ENCODE data around the gene DPF3. TPM values are rescaled to one million over a fixed set of nuclear protein-coding genes. Genes with fewer than 3 reads are reported as not detected.

DPF3 gene
- polyA plus RNA-seq, 4 donors: 1.0 to 2.4 (median 1.5) TPM

DNA sequence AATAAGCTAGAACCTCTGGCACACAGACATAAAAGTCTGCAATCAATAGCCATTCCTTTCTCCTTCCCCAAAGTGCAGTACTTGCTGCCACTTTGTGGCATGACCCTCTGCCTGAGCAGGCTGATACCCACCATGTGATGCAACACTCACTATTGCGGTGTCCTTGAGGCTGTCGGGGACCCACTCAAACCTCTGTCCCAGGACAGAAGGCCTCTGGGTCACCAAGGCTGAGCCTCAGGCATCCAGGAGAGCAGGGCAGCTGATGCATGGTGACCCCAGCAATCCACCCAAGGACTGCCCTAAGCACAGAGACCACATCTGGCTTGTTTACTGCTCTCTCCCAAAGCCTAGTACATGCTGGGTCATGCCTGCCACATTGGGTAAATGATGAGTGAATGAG lies 114.2 kb downstream of the DPF3 start:
- no peak overlapping the region for H3K4me3 ChIP-seq (ENCODE audit: low read depth in 1 of 3, low read length in 3 of 3)
- 93 to 96% (median 94%) methylated on average over 2 of the region's 2 CpGs for WGBS, 3 donors
- DNase-seq: no peak
- peaks cover 0 to 15% of the 10 kb centered on the region in 2 donors for H3K9me3 ChIP-seq (ENCODE audit: control insufficient read depth in 2 of 2, insufficient read depth in 1 of 2, low read depth in 1 of 2, low read length in 1 of 2)
- no peak overlapping the region for H3K27ac ChIP-seq (ENCODE audit: low read depth in 1 of 3, low read length in 2 of 3)
- H3K36me3 ChIP-seq (ENCODE audit: control insufficient read depth in 3 of 3, insufficient read depth in 2 of 3, low read depth in 1 of 3, low read length in 3 of 3): no peaks in the 10 kb centered on the region
- no peaks in the 10 kb centered on the region for H3K27me3 ChIP-seq (ENCODE audit: control insufficient read depth in 3 of 3, insufficient read depth in 3 of 3, low read length in 3 of 3)
- no peak for FAIRE-seq
- peaks cover 0 to 15% (median 8%) of the 10 kb centered on the region in 3 donors for H3K4me1 ChIP-seq (ENCODE audit: control insufficient read depth in 3 of 3, insufficient read depth in 2 of 3, low read depth in 1 of 3, low read length in 2 of 3)

DNA sequence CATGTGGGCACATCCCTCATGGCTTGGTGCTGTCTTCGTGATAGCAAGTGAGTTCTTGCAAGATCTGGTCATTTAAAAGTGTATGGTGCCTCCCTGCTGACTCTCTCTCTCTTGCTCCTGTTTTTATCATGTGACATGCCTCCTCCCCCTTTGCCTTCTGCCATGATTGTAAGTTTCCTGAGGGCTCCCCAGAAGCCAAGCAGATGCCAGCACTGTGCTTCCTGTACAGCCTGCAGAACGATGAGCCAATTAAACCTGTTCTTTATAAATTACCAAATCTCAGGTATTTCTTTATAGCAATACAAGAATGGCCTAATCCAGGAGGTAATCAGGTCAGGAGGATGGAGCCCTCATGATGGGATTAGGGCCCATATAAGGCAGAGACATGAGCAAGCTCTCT lies 116.3 kb downstream of the DPF3 start:
- 95 to 98% (median 97%) methylated on average over 2 of the region's 2 CpGs for WGBS, 3 donors
- DNase-seq: no peak
- Histone ChIP-seq H3K27me3 (ENCODE audit: control insufficient read depth in 3 of 3, insufficient read depth in 3 of 3, low read length in 3 of 3) (no peaks in the 10 kb centered on the region), H3K9me3 (ENCODE audit: control insufficient read depth in 2 of 2, insufficient read depth in 1 of 2, low read depth in 1 of 2, low read length in 1 of 2) (peaks cover 0 to 15% of the 10 kb centered on the region in 2 donors), H3K4me3 (ENCODE audit: low read depth in 1 of 3, low read length in 3 of 3) (no peak overlapping the region), H3K27ac (ENCODE audit: low read depth in 1 of 3, low read length in 2 of 3) (peak overlapping the region in 1 of 3 donors; percentile 49), H3K4me1 (ENCODE audit: control insufficient read depth in 3 of 3, insufficient read depth in 2 of 3, low read depth in 1 of 3, low read length in 2 of 3) (peaks cover 0 to 15% (median 8%) of the 10 kb centered on the region in 3 donors), H3K36me3 (ENCODE audit: control insufficient read depth in 3 of 3, insufficient read depth in 2 of 3, low read depth in 1 of 3, low read length in 3 of 3) (no peaks in the 10 kb centered on the region)
- no peak for FAIRE-seq

DNA sequence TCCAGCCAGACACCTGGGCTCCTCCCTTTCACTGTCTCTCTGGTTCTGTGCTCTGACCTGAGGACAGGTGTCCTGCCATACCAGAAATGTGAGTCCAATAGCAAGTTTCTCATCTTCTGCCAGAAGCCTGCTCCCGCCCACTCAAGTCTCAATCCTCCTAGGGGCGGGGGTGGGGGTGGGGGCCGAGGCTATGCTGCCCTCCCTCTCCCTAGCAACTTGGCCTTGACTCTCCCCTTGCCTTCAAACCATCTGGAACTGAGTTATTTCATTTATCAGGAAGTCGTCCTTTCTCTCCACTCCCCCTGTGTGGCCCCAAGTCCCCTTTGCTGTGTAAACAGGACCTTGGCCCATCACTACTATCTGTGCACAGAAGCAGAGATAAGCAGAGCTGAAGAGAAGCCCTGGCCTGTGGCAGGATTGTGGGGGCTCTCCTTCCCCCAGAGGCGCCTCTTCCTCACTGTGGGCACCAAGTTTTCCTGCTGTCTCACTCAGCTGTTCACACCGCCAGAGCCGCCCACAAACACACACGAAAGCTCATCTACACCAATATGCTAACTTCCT lies 117.1 kb downstream of the DPF3 start:
- Histone ChIP-seq H3K4me1 (ENCODE audit: control insufficient read depth in 3 of 3, insufficient read depth in 2 of 3, low read depth in 1 of 3, low read length in 2 of 3) (peaks cover 0 to 18% (median 8%) of the 10 kb centered on the region in 3 donors), H3K36me3 (ENCODE audit: control insufficient read depth in 3 of 3, insufficient read depth in 2 of 3, low read depth in 1 of 3, low read length in 3 of 3) (no peaks in the 10 kb centered on the region), H3K27ac (ENCODE audit: low read depth in 1 of 3, low read length in 2 of 3) (peak overlapping the region in 1 of 3 donors; percentile 49), H3K4me3 (ENCODE audit: low read depth in 1 of 3, low read length in 3 of 3) (no peak overlapping the region), H3K9me3 (ENCODE audit: control insufficient read depth in 2 of 2, insufficient read depth in 1 of 2, low read depth in 1 of 2, low read length in 1 of 2) (peaks cover 0 to 15% of the 10 kb centered on the region in 2 donors), H3K27me3 (ENCODE audit: control insufficient read depth in 3 of 3, insufficient read depth in 3 of 3, low read length in 3 of 3) (no peaks in the 10 kb centered on the region)
- DNase-seq: peak; percentile 46 to 92
- FAIRE-seq: no peak
- WGBS, 3 donors: 8 to 36% (median 20%) methylated on average over 8 of the region's 8 CpGs

DNA sequence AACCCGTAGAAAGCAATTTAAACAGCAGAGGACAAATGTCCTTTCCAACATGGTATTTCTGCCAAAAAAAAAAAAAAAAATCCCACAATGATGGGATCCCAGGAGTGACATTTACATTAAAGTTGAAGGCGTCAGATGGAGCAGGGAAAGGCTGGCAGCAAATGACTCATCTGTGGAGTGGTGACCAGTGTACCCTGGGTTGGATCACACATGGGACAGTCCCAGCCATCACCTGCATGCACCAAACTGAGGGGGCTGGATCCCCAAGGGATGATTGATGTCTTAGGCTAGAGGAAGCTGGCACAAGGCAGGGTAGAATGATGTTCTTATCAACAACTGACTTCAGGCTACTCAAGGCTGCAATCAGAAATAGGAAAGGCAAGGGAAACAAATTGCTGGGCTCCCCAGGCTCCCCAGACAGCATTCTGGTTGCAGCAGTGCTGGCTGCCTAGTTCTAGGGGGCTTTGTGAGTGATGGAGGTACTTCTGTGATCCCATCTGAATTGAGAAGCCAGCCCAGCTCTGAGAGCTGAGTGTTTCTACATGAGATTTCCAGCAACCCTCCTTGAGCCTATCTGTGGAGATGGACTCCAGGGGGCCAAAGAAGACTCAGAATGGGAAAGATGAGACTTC lies 117.9 kb downstream of the DPF3 start:
- no peaks in the 10 kb centered on the region for H3K27me3 ChIP-seq (ENCODE audit: control insufficient read depth in 3 of 3, insufficient read depth in 3 of 3, low read length in 3 of 3)
- no peak overlapping the region for H3K4me3 ChIP-seq (ENCODE audit: low read depth in 1 of 3, low read length in 3 of 3)
- peaks cover 0 to 20% (median 8%) of the 10 kb centered on the region in 3 donors for H3K4me1 ChIP-seq (ENCODE audit: control insufficient read depth in 3 of 3, insufficient read depth in 2 of 3, low read depth in 1 of 3, low read length in 2 of 3)
- 48 to 73% (median 59%) methylated on average over 2 of the region's 2 CpGs for WGBS, 3 donors
- peaks cover 0 to 15% of the 10 kb centered on the region in 2 donors for H3K9me3 ChIP-seq (ENCODE audit: control insufficient read depth in 2 of 2, insufficient read depth in 1 of 2, low read depth in 1 of 2, low read length in 1 of 2)
- FAIRE-seq (no peak), DNase-seq (peak in 1 of 2 donors; percentile 17)
- H3K27ac ChIP-seq (ENCODE audit: low read depth in 1 of 3, low read length in 2 of 3): peak overlapping the region in 1 of 3 donors; percentile 47
- H3K36me3 ChIP-seq (ENCODE audit: control insufficient read depth in 3 of 3, insufficient read depth in 2 of 3, low read depth in 1 of 3, low read length in 3 of 3): no peaks in the 10 kb centered on the region

DNA sequence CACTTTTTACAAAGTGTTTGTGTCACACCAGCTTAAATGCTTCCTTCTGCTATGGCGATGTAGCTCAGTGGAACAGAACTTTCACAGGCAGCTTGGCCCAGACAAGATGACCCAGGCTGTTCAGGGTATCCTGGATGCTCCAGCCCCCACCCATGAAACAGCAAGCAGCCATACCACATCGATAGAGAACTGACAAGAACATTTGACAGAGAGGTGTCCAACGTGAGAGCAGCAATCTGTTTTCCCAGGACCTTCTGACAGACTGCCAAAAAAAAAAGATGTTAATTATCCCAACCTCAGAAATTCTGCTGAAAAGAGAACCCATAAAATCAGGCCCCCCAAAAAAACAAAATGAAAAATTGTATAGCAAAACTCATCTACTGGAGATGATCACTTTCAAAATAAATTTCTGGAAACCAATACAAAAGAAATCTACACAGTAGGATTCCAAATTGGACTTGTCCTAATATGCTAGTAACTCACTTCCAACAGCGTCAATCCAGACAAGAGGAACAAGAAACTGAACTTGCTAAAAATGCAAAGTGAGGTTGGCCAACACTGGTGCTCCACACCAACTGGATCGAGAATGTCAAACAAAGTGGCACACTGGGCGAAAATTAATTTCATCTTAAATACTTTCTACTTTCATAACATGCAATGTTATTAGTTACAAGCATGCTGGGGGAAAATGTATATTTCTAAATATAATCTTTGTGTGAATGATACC lies 118.8 kb downstream of the DPF3 start:
- Histone ChIP-seq H3K27me3 (ENCODE audit: control insufficient read depth in 3 of 3, insufficient read depth in 3 of 3, low read length in 3 of 3) (no peaks in the 10 kb centered on the region), H3K4me1 (ENCODE audit: control insufficient read depth in 3 of 3, insufficient read depth in 2 of 3, low read depth in 1 of 3, low read length in 2 of 3) (peaks cover 0 to 20% (median 8%) of the 10 kb centered on the region in 3 donors), H3K27ac (ENCODE audit: low read depth in 1 of 3, low read length in 2 of 3) (no peak overlapping the region), H3K9me3 (ENCODE audit: control insufficient read depth in 2 of 2, insufficient read depth in 1 of 2, low read depth in 1 of 2, low read length in 1 of 2) (peaks cover 0 to 15% of the 10 kb centered on the region in 2 donors), H3K4me3 (ENCODE audit: low read depth in 1 of 3, low read length in 3 of 3) (no peak overlapping the region), H3K36me3 (ENCODE audit: control insufficient read depth in 3 of 3, insufficient read depth in 2 of 3, low read depth in 1 of 3, low read length in 3 of 3) (no peaks in the 10 kb centered on the region)
- FAIRE-seq: no peak
- 75 to 83% (median 82%) methylated on average over 6 of the region's 6 CpGs for WGBS, 3 donors
- DNase-seq: no peak

DNA sequence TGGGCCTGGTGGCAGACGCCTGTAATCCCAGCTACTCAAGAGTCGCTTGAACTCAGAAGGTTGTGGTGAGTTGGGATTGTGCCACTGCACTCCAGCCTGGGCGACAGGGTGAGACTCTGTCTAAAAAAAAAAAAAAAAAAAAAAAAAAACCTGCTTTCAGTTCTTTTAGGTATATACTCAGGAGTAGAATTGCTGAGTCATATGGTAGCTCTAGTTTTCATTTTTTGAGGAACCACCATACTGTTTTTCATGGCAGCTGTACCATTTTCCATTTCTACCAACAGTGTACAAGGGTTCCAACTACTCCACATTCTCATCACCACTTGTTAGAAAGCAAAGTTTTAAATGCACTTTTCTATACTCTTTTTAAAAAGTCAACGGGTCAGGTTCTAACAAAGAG lies 119.8 kb downstream of the DPF3 start:
- DNase-seq (no peak), FAIRE-seq (no peak)
- Histone ChIP-seq H3K9me3 (ENCODE audit: control insufficient read depth in 2 of 2, insufficient read depth in 1 of 2, low read depth in 1 of 2, low read length in 1 of 2) (peaks cover 0 to 15% of the 10 kb centered on the region in 2 donors), H3K36me3 (ENCODE audit: control insufficient read depth in 3 of 3, insufficient read depth in 2 of 3, low read depth in 1 of 3, low read length in 3 of 3) (no peaks in the 10 kb centered on the region), H3K27ac (ENCODE audit: low read depth in 1 of 3, low read length in 2 of 3) (no peak overlapping the region), H3K27me3 (ENCODE audit: control insufficient read depth in 3 of 3, insufficient read depth in 3 of 3, low read length in 3 of 3) (no peaks in the 10 kb centered on the region), H3K4me3 (ENCODE audit: low read depth in 1 of 3, low read length in 3 of 3) (no peak overlapping the region), H3K4me1 (ENCODE audit: control insufficient read depth in 3 of 3, insufficient read depth in 2 of 3, low read depth in 1 of 3, low read length in 2 of 3) (peaks cover 0 to 20% (median 8%) of the 10 kb centered on the region in 3 donors)
- 88 to 94% (median 92%) methylated on average over 4 of the region's 4 CpGs for WGBS, 3 donors

DNA sequence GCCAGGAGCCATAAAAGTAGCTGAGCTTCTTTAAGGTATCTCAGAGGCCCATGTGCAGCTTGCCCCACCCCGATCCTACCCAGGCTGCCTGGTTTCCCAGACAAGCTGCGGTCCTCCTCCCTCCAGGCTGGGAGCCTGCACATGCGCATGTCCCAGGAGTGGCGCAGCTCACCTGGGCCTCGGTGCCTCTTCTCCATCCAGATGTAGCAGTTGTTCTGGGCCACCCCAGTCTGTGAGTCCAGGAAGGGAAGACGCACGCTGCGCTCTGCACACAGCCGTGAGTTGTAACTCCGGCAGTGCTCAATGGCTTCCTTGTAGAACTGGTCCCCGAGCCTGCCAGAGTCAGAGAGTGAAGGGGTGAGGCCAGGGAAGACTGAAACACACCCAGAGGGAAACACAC lies 122.3 kb downstream of the DPF3 start:
- Histone ChIP-seq H3K9me3 (ENCODE audit: control insufficient read depth in 2 of 2, insufficient read depth in 1 of 2, low read depth in 1 of 2, low read length in 1 of 2) (no peaks in the 10 kb centered on the region), H3K27me3 (ENCODE audit: control insufficient read depth in 3 of 3, insufficient read depth in 3 of 3, low read length in 3 of 3) (no peaks in the 10 kb centered on the region), H3K27ac (ENCODE audit: low read depth in 1 of 3, low read length in 2 of 3) (peak overlapping the region in 1 of 3 donors; percentile 21), H3K4me3 (ENCODE audit: low read depth in 1 of 3, low read length in 3 of 3) (no peak overlapping the region), H3K36me3 (ENCODE audit: control insufficient read depth in 3 of 3, insufficient read depth in 2 of 3, low read depth in 1 of 3, low read length in 3 of 3) (no peaks in the 10 kb centered on the region), H3K4me1 (ENCODE audit: control insufficient read depth in 3 of 3, insufficient read depth in 2 of 3, low read depth in 1 of 3, low read length in 2 of 3) (peaks cover 0 to 12% (median 4%) of the 10 kb centered on the region in 3 donors)
- 15 to 71% (median 35%) methylated on average over 11 of the region's 11 CpGs for WGBS, 3 donors
- FAIRE-seq (no peak), DNase-seq (peak; percentile 68 to 74)

DNA sequence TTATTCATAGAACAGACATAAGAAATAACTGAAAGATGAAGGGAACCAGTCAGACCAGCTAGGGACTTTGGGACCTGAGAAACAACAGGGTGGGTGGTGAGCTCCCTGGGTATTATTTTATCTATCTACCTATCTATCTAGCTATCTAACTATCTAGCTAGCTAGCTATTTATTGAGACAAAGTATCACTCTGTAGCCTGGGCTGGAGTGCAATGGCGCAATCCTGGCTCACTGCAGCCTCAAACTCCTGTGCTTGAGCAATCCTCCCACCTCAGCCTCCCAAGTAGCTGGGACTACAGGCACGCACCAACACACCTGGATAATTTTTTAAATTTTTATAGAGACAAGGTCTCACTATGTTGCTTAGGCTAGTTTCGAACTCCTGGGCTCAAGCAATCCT lies 127.6 kb downstream of the DPF3 start:
- FAIRE-seq: no peak
- Histone ChIP-seq H3K27me3 (ENCODE audit: control insufficient read depth in 3 of 3, insufficient read depth in 3 of 3, low read length in 3 of 3) (no peaks in the 10 kb centered on the region), H3K4me1 (ENCODE audit: control insufficient read depth in 3 of 3, insufficient read depth in 2 of 3, low read depth in 1 of 3, low read length in 2 of 3) (no peaks in the 10 kb centered on the region), H3K36me3 (ENCODE audit: control insufficient read depth in 3 of 3, insufficient read depth in 2 of 3, low read depth in 1 of 3, low read length in 3 of 3) (no peaks in the 10 kb centered on the region), H3K4me3 (ENCODE audit: low read depth in 1 of 3, low read length in 3 of 3) (no peak overlapping the region), H3K9me3 (ENCODE audit: control insufficient read depth in 2 of 2, insufficient read depth in 1 of 2, low read depth in 1 of 2, low read length in 1 of 2) (no peaks in the 10 kb centered on the region), H3K27ac (ENCODE audit: low read depth in 1 of 3, low read length in 2 of 3) (no peak overlapping the region)
- WGBS, 3 donors: 91 to 96% (median 93%) methylated on average over 3 of the region's 3 CpGs
- DNase-seq: no peak

Data from small intestine (tissue), 7 donors.